ENCODE data around the gene UST.

GRCh38 chr6:148720406-148720805 is 26.4 kb upstream of the UST start:
- TF ChIP-seq SUZ12 (IDR thresholded peaks at IDR 0.05; ENCODE audit: extremely low read depth, insufficient read depth, insufficient read length) (no peak), ZNF274 (IDR thresholded peaks at IDR 0.05; ENCODE audit: low read depth, low read length) (no peak), YY1 (IDR thresholded peaks at IDR 0.05; ENCODE audit: insufficient read depth, insufficient read length) (no peak)

Measured in NT2/D1 (cell line).